Duodenal mucosa (tissue), 2 donors: Measurements from ENCODE around the gene C11orf68.

Experiments used
- H3K27ac ChIP-seq: one replicate; pipeline ENCODE4 v1.7.0; 2013; ENCODE audit warnings: low read depth, low read length
- H3K27me3 ChIP-seq, 2 donors: one replicate each; pipeline ENCODE4 v1.7.0; 2013; ENCODE audit warnings: low read length in 2 of 2, control low read depth in 1 of 2; ENCODE audit not compliant: insufficient read depth in 2 of 2, control insufficient read depth in 1 of 2
- H3K36me3 ChIP-seq, 2 donors: one replicate each; pipeline ENCODE4 v1.7.0; 2013; ENCODE audit warnings: low read length in 2 of 2, control low read depth in 1 of 2; ENCODE audit not compliant: insufficient read depth in 2 of 2, control insufficient read depth in 1 of 2
- H3K4me1 ChIP-seq, 2 donors: one replicate each; pipeline ENCODE4 v1.7.0; 2013; ENCODE audit warnings: low read length in 2 of 2, control low read depth in 1 of 2; ENCODE audit not compliant: insufficient read depth in 2 of 2, control insufficient read depth in 1 of 2
- H3K4me3 ChIP-seq, 2 donors: one replicate each; pipeline ENCODE4 v1.7.0; 2013; ENCODE audit warnings: low read length in 2 of 2, low read depth in 1 of 2
- H3K9ac ChIP-seq, 2 donors: one replicate each; pipeline ENCODE4 v1.7.0; 2013; ENCODE audit warnings: low read length in 2 of 2, low read depth in 1 of 2
- H3K9me3 ChIP-seq, 2 donors: one replicate each; pipeline ENCODE4 v1.7.0; 2013; ENCODE audit warnings: low read length in 2 of 2, control low read depth in 1 of 2; ENCODE audit not compliant: control insufficient read depth in 1 of 2

Gene C11orf68

DNA sequence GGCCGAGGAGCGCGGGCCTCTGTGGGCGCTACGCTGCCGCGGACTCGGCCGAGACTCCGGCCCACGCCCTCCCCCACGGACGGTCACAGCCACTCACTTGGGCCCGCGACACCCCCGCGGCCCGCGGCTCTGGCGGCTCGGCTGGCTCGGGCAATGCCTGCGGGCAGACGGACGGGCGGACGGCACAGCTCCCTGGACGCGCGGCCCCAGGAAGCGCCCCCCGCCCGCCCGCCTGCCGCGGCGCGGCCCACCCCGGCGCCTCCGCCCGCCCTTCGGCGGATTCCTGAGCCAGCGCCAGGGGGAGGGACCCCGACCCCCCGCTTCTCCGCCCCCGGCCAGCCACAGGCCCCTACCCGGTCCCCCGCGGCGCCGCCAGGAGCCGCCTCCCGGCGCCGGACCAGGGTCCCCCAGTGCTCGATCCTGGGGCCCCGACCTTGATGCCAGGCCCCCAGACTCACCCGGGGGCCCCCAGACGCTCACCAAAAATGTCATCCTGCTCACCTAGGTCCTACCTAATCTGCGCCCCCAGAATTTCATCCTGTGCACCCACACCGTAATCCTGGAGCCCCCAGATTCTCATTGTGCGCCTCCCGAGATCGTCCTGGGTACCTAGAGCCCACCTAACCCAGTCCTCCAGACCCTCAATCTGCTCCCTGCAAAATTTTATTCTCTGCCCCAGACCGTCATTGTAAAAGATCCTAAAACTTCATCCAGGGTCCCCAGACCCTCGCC lies 46.1 kb downstream of the C11orf68 start, which contains the start of gene EFEMP2:
EFEMP2 (minus strand) TSS at position 215 of the 732 bp plus-strand sequence. CDS start 446 bp downstream, outside the sequence.
- Histone ChIP-seq H3K27ac (peak within 1 kb of the TSS; percentile 78), H3K4me1 (peaks cover 12 to 17% of the 10 kb centered on the region in 2 donors), H3K27me3 (no peaks in the 10 kb centered on the region), H3K4me3 (peak within 1 kb of the TSS; percentile 69 to 83), H3K36me3 (peaks cover 0 to 2% of the 10 kb centered on the region in 2 donors), H3K9me3 (no peaks in the 10 kb centered on the region), H3K9ac (peak within 1 kb of the TSS; percentile 60 to 73)

DNA sequence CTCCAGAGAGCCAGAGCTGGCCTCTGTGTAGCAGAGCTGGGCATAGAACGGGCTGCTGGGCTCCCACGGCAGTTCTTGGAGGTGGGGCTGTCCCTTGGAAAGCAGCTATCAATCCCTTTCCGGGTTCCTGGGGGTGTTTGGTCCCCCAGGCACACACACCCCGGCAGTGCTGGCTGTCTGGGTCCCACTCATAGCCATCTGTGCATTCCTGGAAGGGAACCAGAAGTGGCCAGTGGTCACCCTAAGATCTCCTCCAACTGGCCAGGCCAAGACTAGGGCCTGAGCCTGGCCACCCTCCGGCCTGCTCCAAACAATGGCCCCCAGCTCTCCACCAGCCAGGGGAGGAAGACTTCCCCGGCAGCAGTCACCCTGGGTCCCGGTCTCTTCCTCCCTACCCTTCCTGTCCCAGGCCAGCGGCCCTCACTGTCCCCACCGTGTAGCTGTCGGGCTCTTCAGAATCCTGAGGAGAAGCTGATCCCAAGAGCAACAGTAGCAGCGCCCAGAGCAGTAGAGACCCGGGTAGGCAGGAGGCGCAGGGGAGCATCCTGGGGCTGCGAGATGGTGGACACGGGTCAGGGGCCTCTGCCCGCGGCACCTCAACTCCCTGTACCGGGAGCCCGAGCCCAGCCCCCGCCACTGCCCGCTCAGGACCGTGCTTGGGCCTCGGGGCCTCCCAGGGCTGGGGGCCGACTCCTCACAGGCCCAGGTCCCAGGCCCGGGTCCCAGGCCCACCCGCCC lies 46.9 kb downstream of the C11orf68 start:
- H3K36me3 ChIP-seq = peaks cover 5 to 9% of the 10 kb centered on the region in 2 donors
- H3K4me1 ChIP-seq = peaks cover 12 to 17% of the 10 kb centered on the region in 2 donors
- peak overlapping the region; percentile 22 to 28 for H3K4me3 ChIP-seq
- peak overlapping the region; percentile 66 for H3K27ac ChIP-seq
- H3K27me3 ChIP-seq = no peaks in the 10 kb centered on the region
- peak overlapping the region in 1 of 2 donors; percentile 48 for H3K9ac ChIP-seq
- H3K9me3 ChIP-seq = no peaks in the 10 kb centered on the region

DNA sequence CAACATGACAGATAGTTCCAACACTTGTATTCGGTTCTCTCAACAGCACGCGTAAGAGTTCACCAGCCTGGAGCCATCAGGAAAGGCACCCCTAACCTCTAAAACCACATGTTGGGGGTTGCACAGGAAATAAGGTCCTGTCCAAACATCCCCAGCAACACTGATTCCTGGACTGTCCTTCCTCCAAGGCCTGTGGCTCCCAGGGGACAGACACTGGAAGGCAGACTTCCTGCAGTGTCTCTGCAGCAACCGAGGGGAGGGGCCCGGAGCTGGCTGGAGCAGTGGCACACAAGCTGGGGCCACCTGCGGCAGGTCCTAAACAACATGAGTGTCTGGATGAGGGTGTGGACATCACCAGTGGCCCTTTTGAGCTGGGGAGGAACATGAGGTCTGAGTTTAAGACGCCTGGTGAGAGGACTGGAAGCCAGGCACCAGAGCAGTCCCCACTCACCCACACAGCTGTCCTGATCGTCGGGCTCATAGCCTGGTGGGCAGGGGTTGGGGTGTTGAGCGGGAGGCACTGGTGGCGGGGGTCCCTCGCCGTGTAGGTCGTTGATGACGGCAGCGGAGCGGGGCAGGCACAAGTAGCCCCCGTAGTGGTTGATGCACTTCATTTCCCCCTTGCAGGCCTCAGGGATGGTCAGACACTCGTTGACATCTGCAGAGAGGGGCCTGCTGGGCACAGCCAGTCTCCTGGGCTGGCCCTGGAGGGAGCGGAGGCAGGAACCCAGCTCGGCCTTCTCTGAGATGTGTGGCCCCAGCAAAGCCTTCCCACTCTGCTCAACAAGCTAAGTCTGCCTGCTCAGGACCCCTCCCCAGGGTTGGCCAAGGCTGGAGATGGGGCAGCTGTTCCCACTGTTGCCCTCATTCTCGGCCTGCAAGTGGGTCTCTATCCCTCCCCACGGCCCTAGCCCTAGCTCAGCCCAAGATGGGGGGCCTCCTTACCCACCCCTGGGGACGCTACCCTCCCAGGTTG lies 47.9 kb downstream of the C11orf68 start:
- Histone ChIP-seq H3K9ac (peak overlapping the region in 1 of 2 donors; percentile 48), H3K36me3 (peaks cover 10 to 18% of the 10 kb centered on the region in 2 donors), H3K9me3 (no peaks in the 10 kb centered on the region), H3K4me3 (no peak overlapping the region), H3K4me1 (peaks cover 12 to 17% of the 10 kb centered on the region in 2 donors), H3K27ac (no peak overlapping the region), H3K27me3 (no peaks in the 10 kb centered on the region)

DNA sequence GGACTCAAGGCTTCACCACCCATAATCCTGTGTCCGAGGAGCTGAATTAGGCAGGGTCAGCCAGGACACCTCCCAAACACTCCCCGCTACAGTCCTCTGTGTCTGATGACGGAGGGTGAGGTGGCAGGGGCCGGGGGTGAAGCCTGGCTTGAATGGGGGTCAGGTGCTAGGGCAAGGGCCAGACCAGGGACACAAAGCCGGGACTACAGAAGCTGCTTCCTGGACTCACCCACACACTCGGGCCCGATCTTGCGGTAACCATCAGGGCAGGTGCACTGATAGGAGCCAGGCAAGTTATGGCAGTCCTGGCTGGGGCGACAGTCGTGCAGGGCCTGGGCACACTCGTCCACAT lies 48.6 kb downstream of the C11orf68 start:
- Histone ChIP-seq H3K27me3 (no peaks in the 10 kb centered on the region), H3K36me3 (peaks cover 17 to 25% of the 10 kb centered on the region in 2 donors), H3K27ac (no peak overlapping the region), H3K9ac (no peak overlapping the region), H3K9me3 (no peaks in the 10 kb centered on the region), H3K4me1 (peaks cover 12 to 17% of the 10 kb centered on the region in 2 donors), H3K4me3 (no peak overlapping the region)

DNA sequence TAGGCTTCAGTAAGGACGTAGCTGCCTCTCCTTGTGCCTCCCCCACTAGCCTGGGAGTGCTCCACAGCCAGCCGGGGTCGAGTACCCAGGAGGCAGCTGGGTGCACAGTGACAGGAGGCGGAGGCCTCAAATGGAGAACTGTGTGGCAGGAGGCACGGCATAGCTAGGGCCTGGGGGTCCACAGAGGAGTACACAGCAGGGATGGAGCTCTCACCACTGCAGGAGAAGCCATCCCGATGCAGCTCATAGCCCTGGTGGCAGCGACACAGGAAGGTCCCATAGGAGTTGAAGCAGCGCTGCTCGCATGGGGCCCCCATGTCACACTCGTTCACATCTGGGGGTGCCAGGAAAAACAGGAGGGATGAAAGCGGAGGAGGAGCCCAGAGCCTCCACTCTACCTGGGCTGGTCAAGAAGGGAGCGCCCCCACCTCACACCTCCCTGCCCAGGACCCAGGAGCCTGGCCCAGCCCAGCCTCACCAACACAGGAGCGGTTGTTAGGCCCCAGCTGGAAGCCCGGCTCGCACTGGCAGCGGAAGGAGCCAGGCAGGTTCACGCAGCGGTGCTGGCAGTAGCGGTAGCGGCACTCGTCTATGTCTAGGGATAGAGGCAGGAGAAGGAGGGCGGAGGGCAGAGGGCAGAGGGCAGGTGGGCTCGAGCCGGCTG lies 49.1 kb downstream of the C11orf68 start:
- no peak overlapping the region for H3K4me3 ChIP-seq
- peaks cover 12 to 17% of the 10 kb centered on the region in 2 donors for H3K4me1 ChIP-seq
- no peak overlapping the region for H3K9ac ChIP-seq
- H3K36me3 ChIP-seq = peaks cover 22 to 30% of the 10 kb centered on the region in 2 donors
- H3K27me3 ChIP-seq = no peaks in the 10 kb centered on the region
- no peak overlapping the region for H3K27ac ChIP-seq
- H3K9me3 ChIP-seq = no peaks in the 10 kb centered on the region

DNA sequence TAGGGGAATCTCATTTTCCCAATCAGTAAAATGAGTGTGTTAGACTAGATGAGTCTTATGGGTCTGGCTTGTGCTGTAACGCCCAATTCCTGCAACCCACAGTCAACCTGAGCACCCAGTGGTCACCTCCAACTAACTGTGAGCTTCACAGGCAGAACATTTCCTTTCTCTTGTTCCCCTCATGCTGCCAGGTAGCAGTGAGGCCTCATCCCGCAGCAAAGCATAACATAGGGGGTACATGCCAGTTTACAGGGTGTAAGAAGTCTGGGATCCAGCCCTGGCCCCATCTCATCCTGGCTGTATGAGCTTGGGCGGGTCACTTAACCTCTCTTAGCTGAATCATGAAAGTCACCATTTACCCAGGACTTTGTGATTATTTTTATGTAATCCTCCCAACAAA lies 50.0 kb downstream of the C11orf68 start:
- H3K36me3 ChIP-seq = peaks cover 31 to 39% of the 10 kb centered on the region in 2 donors
- no peak overlapping the region for H3K27ac ChIP-seq
- H3K9me3 ChIP-seq = no peaks in the 10 kb centered on the region
- H3K9ac ChIP-seq = no peak overlapping the region
- H3K4me3 ChIP-seq = no peak overlapping the region
- no peaks in the 10 kb centered on the region for H3K27me3 ChIP-seq
- peaks cover 12 to 17% of the 10 kb centered on the region in 2 donors for H3K4me1 ChIP-seq

DNA sequence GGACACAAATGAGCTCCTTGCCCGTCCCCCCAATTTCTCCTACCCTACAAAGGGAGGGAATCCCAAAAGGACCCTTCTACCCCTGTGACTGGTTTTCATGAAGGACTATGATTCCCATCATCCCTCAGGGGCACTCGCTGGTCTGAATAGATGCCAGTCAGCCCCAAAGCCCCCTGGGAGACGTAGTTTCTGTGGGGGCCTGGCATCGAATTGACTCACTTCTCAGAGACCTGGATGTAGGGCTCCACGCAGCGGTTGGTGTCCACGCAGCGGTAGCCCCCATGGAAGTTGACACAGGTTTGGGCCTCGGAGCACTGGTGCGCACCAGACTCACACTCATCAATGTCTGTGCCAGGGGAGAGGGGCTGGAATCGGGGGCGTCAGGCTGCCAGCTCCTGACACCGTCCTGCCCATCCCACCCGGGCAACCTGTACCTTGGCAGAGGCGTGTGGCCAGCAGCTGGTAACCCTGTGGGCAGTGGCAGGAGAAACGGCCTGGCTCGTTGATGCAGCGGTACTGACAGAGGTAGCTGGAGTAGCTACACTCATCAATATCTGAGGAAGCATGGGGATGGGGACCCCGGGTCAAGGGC lies 50.7 kb downstream of the C11orf68 start:
- Histone ChIP-seq H3K9ac (no peak overlapping the region), H3K4me3 (no peak overlapping the region), H3K36me3 (peaks cover 38 to 46% of the 10 kb centered on the region in 2 donors), H3K9me3 (no peaks in the 10 kb centered on the region), H3K27me3 (no peaks in the 10 kb centered on the region), H3K4me1 (peaks cover 9 to 17% of the 10 kb centered on the region in 2 donors), H3K27ac (no peak overlapping the region)

DNA sequence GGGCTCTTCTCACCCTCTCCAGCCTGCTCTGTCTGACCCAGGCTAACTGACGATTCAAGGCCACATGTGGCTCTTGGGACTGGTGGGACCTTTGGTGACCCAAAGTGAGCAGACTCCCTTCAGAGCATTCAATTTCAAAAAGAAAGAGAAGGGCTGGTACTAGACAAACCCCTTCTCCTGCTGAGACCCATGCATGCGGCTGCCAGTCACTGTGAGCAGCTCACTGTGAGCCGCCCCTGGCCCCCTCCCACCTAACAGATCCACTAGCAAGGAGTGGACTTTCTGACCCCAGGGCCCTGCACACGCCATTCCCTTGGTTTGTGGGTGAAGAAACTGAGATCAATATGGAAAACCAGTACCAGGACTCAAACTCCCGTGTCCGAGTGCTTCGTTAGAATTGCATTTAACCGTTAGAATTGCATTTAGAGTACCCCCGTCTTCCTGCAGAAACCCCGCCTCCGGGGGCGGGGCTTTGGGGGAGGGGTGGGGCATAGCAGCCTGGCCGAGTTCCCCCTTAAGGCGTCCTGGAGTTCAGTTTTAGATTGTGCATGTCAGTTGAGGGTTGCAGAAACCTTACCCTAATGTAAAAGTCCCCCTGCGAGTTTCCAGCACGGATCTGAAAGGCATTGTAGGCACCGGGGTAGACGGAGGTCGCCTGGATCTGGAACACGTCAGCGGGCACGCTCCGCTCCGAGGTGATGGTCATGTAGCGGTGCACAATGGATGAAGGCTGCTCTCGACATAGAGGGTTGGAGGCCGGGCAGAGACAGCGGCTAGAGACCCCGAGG lies 51.4 kb downstream of the C11orf68 start:
- Histone ChIP-seq H3K27ac (no peak overlapping the region), H3K4me1 (peaks cover 5 to 17% of the 10 kb centered on the region in 2 donors), H3K27me3 (no peaks in the 10 kb centered on the region), H3K9ac (no peak overlapping the region), H3K36me3 (peaks cover 39 to 53% of the 10 kb centered on the region in 2 donors), H3K9me3 (no peaks in the 10 kb centered on the region), H3K4me3 (no peak overlapping the region)
